Upper lobe of right lung (tissue), 1 donor: Measurements from ENCODE around the gene WASF1. TPM values are rescaled to one million over a fixed set of nuclear protein-coding genes. Genes with fewer than 3 reads are reported as not detected.

ENCODE experiments used
- ATAC-seq: fragments of 200-7000 bp; cut with Tn5 transposase; one replicate; pipeline ENCODE4 v1.9.1; 2020; ENCODE audit warnings: mild to moderate bottlenecking, moderate library complexity
- DNase-seq: peaks from one replicate; pipeline ENCODE4 v3.0.0-alpha.2; 2020
- H3K27ac ChIP-seq: fragments of 200-600 bp; one replicate; pipeline ENCODE4 v1.8.0; 2022
- H3K27me3 ChIP-seq: fragments of 200-600 bp; one replicate; pipeline ENCODE4 v1.8.0; 2022; ENCODE audit warnings: mild to moderate bottlenecking
- H3K36me3 ChIP-seq: fragments of 200-600 bp; one replicate; pipeline ENCODE4 v1.8.0; 2022
- H3K4me1 ChIP-seq: fragments of 200-600 bp; one replicate; pipeline ENCODE4 v1.8.0; 2022
- H3K4me3 ChIP-seq: fragments of 200-600 bp; one replicate; pipeline ENCODE4 v1.8.0; 2022; ENCODE audit warnings: mild to moderate bottlenecking
- H3K9me3 ChIP-seq: fragments of 200-600 bp; one replicate; pipeline ENCODE4 v1.8.0; 2022
- CTCF ChIP-seq: fragments of 200-600 bp; IDR thresholded peaks from one replicate; pipeline ENCODE4 v1.8.0; 2022; ENCODE audit warnings: antibody characterized with exemption
- intact Hi-C: fragments of 100-400 bp; cut with DNase I; formaldehyde crosslinking; loops from one replicate; pipeline ENCODE4 v1.11.0; 2022
- total RNA-seq: library from RNA; stranded (reverse); fragmentation: NEBNext Ultra II Directional; extraction: Animal tissue kit (Norgen Biotek cat#: 25700); gene quantifications from one replicate; pipeline ENCODE4 v1.2.1, GENCODE V29; 2021
- donor health status: DM: no; HTN: yes; CAD: no; lungs with severe emphysema.

The WASF1 gene
- total RNA-seq, 1 donor from 2014 or later, result 3.6 TPM

- no peak for ATAC-seq
- intact Hi-C loops, result no loop called here
- Histone ChIP-seq H3K27me3 (no peaks in the 10 kb centered on the region), H3K9me3 (no peaks in the 10 kb centered on the region), H3K36me3 (peaks cover 94% of the 10 kb centered on the region), H3K27ac (no peak overlapping the region), H3K4me3 (no peak overlapping the region), H3K4me1 (no peaks in the 10 kb centered on the region)
- no peak for TF ChIP-seq CTCF
- no peak for DNase-seq
Measured at GRCh38 chr6:110214338-110214737, 34.9 kb upstream of the WASF1 start.

- Histone ChIP-seq H3K4me1 (no peaks in the 10 kb centered on the region), H3K4me3 (no peak overlapping the region), H3K36me3 (peaks cover 93% of the 10 kb centered on the region), H3K9me3 (no peaks in the 10 kb centered on the region), H3K27ac (no peak overlapping the region), H3K27me3 (no peaks in the 10 kb centered on the region)
- intact Hi-C loops, result no loop called here
- no peak for TF ChIP-seq CTCF
- DNase-seq (no peak), ATAC-seq (no peak)
Measured at GRCh38 chr6:110211753-110212152, 32.3 kb upstream of the WASF1 start.

GRCh38 chr6:110207652-110208051, 28.2 kb upstream of the WASF1 start:
- H3K4me1 ChIP-seq, result no peaks in the 10 kb centered on the region
- no peak for DNase-seq
- H3K36me3 ChIP-seq, result peaks cover 52% of the 10 kb centered on the region
- H3K4me3 ChIP-seq, result no peak overlapping the region
- H3K27me3 ChIP-seq, result no peaks in the 10 kb centered on the region
- intact Hi-C loops, result no loop called here
- H3K9me3 ChIP-seq, result no peaks in the 10 kb centered on the region
- no peak for ATAC-seq
- TF ChIP-seq CTCF, result no peak
- H3K27ac ChIP-seq, result no peak overlapping the region

- ATAC-seq (no peak), DNase-seq (no peak)
- Histone ChIP-seq H3K36me3 (no peaks in the 10 kb centered on the region), H3K4me1 (no peaks in the 10 kb centered on the region), H3K27me3 (no peaks in the 10 kb centered on the region), H3K27ac (no peak overlapping the region), H3K9me3 (no peaks in the 10 kb centered on the region), H3K4me3 (no peak overlapping the region)
- no peak for TF ChIP-seq CTCF
- intact Hi-C loops, result no loop called here
Measured at GRCh38 chr6:110201151-110201884, 21.8 kb upstream of the WASF1 start.

GRCh38 chr6:110198561-110198960, 19.1 kb upstream of the WASF1 start:
- H3K36me3 ChIP-seq, result peaks cover 10% of the 10 kb centered on the region
- TF ChIP-seq CTCF, result no peak
- no peak for ATAC-seq

GRCh38 chr6:110196874-110197273, 17.4 kb upstream of the WASF1 start:
- Histone ChIP-seq H3K9me3 (no peaks in the 10 kb centered on the region), H3K27ac (no peak overlapping the region), H3K27me3 (no peaks in the 10 kb centered on the region), H3K4me3 (no peak overlapping the region), H3K36me3 (peaks cover 15% of the 10 kb centered on the region), H3K4me1 (no peaks in the 10 kb centered on the region)
- DNase-seq, result no peak
- ATAC-seq, result no peak
- intact Hi-C loops, result no loop called here
- no peak for TF ChIP-seq CTCF

More at GRCh38 chr6:110198561-110198960, 19.1 kb upstream of the WASF1 start:
- Histone ChIP-seq H3K27ac (no peak overlapping the region), H3K4me1 (no peaks in the 10 kb centered on the region), H3K9me3 (no peaks in the 10 kb centered on the region), H3K27me3 (no peaks in the 10 kb centered on the region), H3K4me3 (no peak overlapping the region)
- DNase-seq, result no peak
- intact Hi-C loops, result no loop called here
